ENCODE data around the gene AGA.
A peak's percentile ranks its signal among the peaks of the same experiment; 100 is the strongest.

AGA gene

DNA sequence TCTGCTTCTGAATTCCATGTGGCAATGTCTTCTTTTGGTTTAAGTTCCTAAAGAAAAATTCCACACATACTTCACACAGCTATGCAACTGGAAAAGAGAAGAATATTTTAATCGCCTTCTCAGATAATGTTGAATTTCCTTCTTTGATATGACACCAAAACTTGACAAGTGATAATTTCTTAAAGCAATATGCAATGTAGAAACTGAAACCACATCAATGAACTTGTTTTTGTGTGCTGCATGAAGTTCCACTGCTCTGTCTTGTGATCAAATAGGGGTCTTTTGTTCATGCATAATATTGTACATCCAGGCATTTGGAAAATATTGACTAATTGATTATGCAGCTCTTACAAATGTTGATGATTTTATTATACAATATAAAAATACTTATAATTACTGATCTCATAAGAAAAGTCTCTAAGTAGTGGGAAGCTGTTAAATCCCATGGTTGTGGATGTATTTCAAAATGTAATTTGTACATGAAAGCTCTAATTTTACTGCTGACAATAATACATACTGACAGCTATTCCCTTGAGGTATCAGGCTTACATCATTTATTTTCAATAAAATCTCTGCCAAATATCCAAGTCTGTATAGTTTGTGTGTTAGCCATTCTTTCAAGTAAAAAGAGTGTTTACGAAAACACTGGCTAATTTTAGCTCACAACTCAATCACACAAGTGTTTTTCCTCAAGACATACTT lies 56.5 kb downstream of the AGA start:
- no peak for DNase-seq

DNA sequence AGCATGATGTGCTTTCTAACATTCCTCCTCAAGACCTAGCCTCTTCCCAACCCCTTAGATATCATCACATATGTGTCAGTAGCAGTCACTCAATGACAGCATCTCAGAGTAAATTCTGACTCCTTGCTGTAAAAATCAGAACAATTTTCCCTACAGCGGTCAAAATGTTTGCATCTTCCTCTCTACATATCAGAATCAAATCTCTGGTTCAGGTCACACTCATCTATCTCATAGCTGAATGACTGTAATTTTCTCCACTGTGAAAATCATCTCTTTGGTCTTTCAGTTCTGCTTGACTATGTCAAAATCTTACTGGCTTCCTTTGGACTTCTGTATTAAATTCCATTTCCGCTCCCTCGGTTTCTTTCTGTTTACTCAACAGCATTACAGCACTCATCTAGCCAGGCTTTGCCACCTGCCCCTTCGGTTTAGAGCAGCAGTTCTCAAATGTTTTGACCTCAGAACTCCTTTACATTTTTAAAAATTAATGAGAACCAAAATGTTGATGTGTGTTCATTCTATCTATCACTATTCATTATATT lies 57.3 kb downstream of the AGA start:
- peak; percentile 59 for DNase-seq

DNA sequence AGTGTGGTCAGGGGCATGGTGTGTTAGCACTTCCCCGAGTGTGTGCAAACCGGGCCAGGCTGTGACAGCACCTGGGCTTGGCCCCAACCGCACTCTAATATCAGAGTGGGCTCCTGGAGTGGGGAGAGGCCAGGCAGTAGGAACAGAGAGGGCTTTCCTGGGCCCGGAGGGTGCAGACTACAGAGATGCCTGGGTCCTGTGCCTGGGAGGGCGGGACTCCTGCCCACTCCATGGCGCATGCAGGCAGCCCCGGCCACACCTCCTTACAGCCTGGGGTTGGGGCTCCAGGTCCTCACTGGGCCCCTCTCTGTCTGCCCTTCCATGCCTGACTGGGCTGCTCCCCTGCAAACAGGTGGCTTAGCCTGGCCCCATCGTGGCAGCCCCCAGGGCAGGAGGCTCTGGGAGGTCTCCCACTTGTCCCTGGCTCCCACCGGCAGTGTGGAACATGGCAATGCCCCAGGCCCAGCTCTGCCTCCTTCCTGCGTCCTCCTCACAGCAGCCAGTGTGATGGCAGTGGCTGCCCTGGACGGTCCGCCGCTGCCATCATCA lies 60.4 kb downstream of the AGA start:
- no peak for DNase-seq

All from DMS53 (cell line).